Activated T-cell treated with anti-CD3 and anti-CD28 coated beads, Interleukin-2, amount 50 U/mL, for 1 hour (primary cell): Measurements from ENCODE around the gene METTL8.

ENCODE experiments used
- DNase-seq: peaks from one replicate; pipeline ENCODE4 v3.0.0-alpha.2; 2020

Gene METTL8

GRCh38 chr2:171308280-171309054, 125.3 kb downstream of the METTL8 start:
- DNase-seq: no peak

GRCh38 chr2:171307560-171307959, 126.2 kb downstream of the METTL8 start:
- no peak for DNase-seq

- no peak for DNase-seq
Observed at GRCh38 chr2:171297956-171298355, 135.8 kb downstream of the METTL8 start.

- no peak for DNase-seq
Observed at GRCh38 chr2:171294608-171295007, 139.2 kb downstream of the METTL8 start.

GRCh38 chr2:171293661-171294060, 140.1 kb downstream of the METTL8 start:
- DNase-seq: no peak

GRCh38 chr2:171289991-171290390, 143.8 kb downstream of the METTL8 start:
- no peak for DNase-seq

- no peak for DNase-seq
Observed at GRCh38 chr2:171289316-171289715, 144.5 kb downstream of the METTL8 start.

- no peak for DNase-seq
Observed at GRCh38 chr2:171287611-171288010, 146.2 kb downstream of the METTL8 start.

- DNase-seq: no peak
Observed at GRCh38 chr2:171287036-171287571, 146.7 kb downstream of the METTL8 start.

- DNase-seq: no peak
Observed at GRCh38 chr2:171281110-171281509, 152.7 kb downstream of the METTL8 start.

- DNase-seq: no peak
Observed at GRCh38 chr2:171279983-171280790, 153.6 kb downstream of the METTL8 start.

- DNase-seq: no peak
Observed at GRCh38 chr2:171274757-171275156, 159.0 kb downstream of the METTL8 start.

GRCh38 chr2:171271971-171272436, 161.8 kb downstream of the METTL8 start:
- no peak for DNase-seq

- DNase-seq: no peak
Observed at GRCh38 chr2:171271386-171271785, 162.4 kb downstream of the METTL8 start.

- DNase-seq: no peak
Observed at GRCh38 chr2:171267855-171268629, 165.7 kb downstream of the METTL8 start.
